ENCODE results near the gene FAM32A. TPM values are rescaled to one million over a fixed set of nuclear protein-coding genes. Genes with fewer than 3 reads are reported as not detected.

The FAM32A gene
- polyA plus RNA-seq, 1 of the 3 experiments (the other 2 are of a cell fraction): 156 TPM

GRCh38 chr19:16223746-16224145 lies 38.5 kb downstream of the FAM32A start (continued):
- no peak for TF ChIP-seq SMC3 (IDR thresholded peaks at IDR 0.05; ENCODE audit: low read depth, low read length)

DNA sequence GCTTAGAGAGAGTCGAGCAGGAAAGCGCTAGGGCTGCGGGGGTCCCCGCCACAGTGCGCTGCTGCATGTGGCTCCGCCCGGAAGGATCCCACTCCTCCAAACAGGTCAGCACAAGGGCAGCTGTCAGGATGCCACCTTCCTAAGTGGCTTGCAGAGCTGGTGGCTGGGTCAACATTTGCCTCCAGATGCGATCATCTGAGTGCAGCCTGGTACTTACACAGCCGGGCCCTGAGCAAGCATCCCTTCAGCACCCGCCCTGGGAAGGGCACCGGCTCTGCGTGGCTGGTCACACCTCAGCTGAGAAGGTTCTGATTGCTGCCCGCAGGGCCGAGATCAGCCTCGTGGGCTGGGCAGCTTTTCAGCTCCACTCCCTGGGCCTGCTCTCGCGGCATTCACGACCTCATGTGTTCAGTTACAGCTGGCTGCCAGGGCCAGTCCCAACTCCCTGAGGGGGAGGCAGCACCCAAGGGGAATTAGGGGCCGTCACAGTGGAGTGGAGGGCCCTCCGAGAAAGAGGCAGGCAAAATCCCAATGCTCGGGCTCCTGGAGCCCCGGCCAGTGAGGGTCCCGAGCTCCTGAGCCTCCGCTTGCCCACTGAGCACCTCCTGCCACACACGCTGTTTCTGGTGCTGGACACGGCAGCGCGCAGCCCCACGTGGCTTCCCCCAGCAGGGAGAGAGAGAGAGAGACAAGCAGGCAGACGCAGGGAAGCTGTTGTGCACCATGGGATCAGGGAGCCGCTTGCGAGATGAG lies 39.3 kb downstream of the FAM32A start:
- CTCF ChIA-PET: interaction anchor here (1.4 kb wide), 1 partner anchor 13 kb away, joined by 4 read pairs; no protein-coding TSS in a partner anchor
- 94% methylated on average over 22 of the region's 32 CpGs for WGBS (ENCODE audit: low lambda C conversion rate)

More for the DNA sequence above, 39.3 kb downstream of the FAM32A start:
- Histone ChIP-seq H3K9me2 (no peaks in the 10 kb centered on the region), H4K20me1 (ENCODE audit: insufficient read depth) (0 out of 2 replicates have a peak, but pooled peaks cover 3% of the 10 kb centered on the region), H2AFZ (ENCODE audit: low read depth) (no peak overlapping the region), H3K9ac (no peak overlapping the region), H3K27ac (ENCODE audit: low read depth in 2 of 2, low read length in 1 of 2) (no peak overlapping the region), H3K4me3 (ENCODE audit: low read depth in 2 of 2, low read length in 1 of 2) (no peak overlapping the region), H3K9me3 (peaks cover 23% of the 10 kb centered on the region; the same call in 1 of the 2 replicates), H3K36me3 (replicated peaks in 1 of 2; ENCODE audit: control insufficient read depth in 1 of 2, insufficient read depth in 2 of 2, low read length in 1 of 2) (peaks cover 53 to 83% of the 10 kb centered on the region in 2 experiments), H3K4me2 (no peak overlapping the region), H3K27me3 (ENCODE audit: insufficient read depth) (no peaks in the 10 kb centered on the region), H3K79me2 (ENCODE audit: insufficient read depth) (peaks cover 36% of the 10 kb centered on the region; the same call in 1 of the 2 replicates), H3K4me1 (ENCODE audit: control insufficient read depth in 1 of 2, insufficient read depth in 2 of 2, low read depth in 1 of 2, low read length in 1 of 2) (no peaks in the 10 kb centered on the region), H3F3A (replicated peaks; ENCODE audit: insufficient read depth) (peaks cover 13% of the 10 kb centered on the region)
- POLR2A ChIA-PET: no interaction called here
- peak; percentile 8 for DNase-seq
- TF ChIP-seq MAX (IDR thresholded peaks at IDR 0.05; ENCODE audit: low read depth) (no peak), ELF1 (IDR thresholded peaks at IDR 0.05) (no peak), ZBTB33 (IDR thresholded peaks at IDR 0.05; ENCODE audit: borderline replicate concordance, low read depth) (no peak), POLR2AphosphoS5 (IDR thresholded peaks at IDR 0.05; ENCODE audit: low read depth, low read length) (no peak), YY1 (IDR thresholded peaks at IDR 0.05; ENCODE audit: low read depth) (no peak), SIN3A (IDR thresholded peaks at IDR 0.05; ENCODE audit: borderline replicate concordance, low read depth, low read length) (no peak), FOXM1 (IDR thresholded peaks at IDR 0.05; ENCODE audit: low read depth) (no peak), JUND (IDR thresholded peaks at IDR 0.05) (no peak), FOXJ3 (CRISPR knock-in tag; IDR thresholded peaks at IDR 0.05) (no peak), RXRA (IDR thresholded peaks at IDR 0.05; ENCODE audit: borderline replicate concordance, low read depth) (no peak), CTCF (IDR thresholded peaks at IDR 0.05) (no peak), SMC3 (IDR thresholded peaks at IDR 0.05; ENCODE audit: low read depth, low read length) (no peak), GATA2 (CRISPR knock-in tag; IDR thresholded peaks at IDR 0.05) (no peak), GABPA (IDR thresholded peaks at IDR 0.05; ENCODE audit: low read depth) (no peak), RAD21 (IDR thresholded peaks at IDR 0.05; ENCODE audit: low read length) (no peak), MXI1 (IDR thresholded peaks at IDR 0.05; ENCODE audit: low read depth, low read length) (no peak)

All from SK-N-SH (cell line).